Measurements from ENCODE around the gene DOCK2. TPM values are rescaled to one million over a fixed set of nuclear protein-coding genes. Genes with fewer than 3 reads are reported as not detected.

The DOCK2 gene
- total and polyA plus RNA-seq, 2 of the 8 experiments (the other 6 are each of a cell fraction or from before 2014, with no cell fraction given) = 3.9 to 5.7 TPM

- H2BK12ac ChIP-seq (ENCODE audit: low read depth, low read length) = no peak overlapping the region
- WGBS, 2 experiments (ENCODE audit: extremely low coverage in 1 of 2, insufficient coverage in 1 of 2, insufficient read length in 1 of 2, insufficient replicate concordance in 2 of 2, low coverage in 1 of 2, low lambda C conversion rate in 2 of 2, missing lambda C conversion rate in 1 of 2) = 82% methylated on average over 3 of the region's 3 CpGs; no CpG with 5 or more reads in 1 of the 2 experiments
- no peak overlapping the region for H2BK15ac ChIP-seq (ENCODE audit: low read length)
- H3K4me1 ChIP-seq (replicated peaks in 1 of 4; ENCODE audit: control insufficient read depth in 3 of 4, insufficient read depth in 4 of 4, low read length in 3 of 4) = no peaks in the 10 kb centered on the region
- ChIA-PET CTCF (ENCODE audit: partially characterized antibody) (interaction anchor here (1.1 to 4.2 kb wide), 4 partner anchors 13 to 174 kb away, joined by 3 to 11 read pairs (median 6); no protein-coding TSS in a partner anchor), POLR2A (ENCODE audit: partially characterized antibody) (no interaction called here)
- FAIRE-seq (no peak), DNase-seq (ENCODE audit: low read depth in 1 of 2, low spot score in 2 of 2) (no peak)
- no peak overlapping the region for H2BK20ac ChIP-seq (ENCODE audit: low read length)
- no peak overlapping the region for H4K8ac ChIP-seq (ENCODE audit: extremely low read depth, insufficient read depth, low read length)
- no peak overlapping the region for H3K4me2 ChIP-seq (ENCODE audit: insufficient read depth in 1 of 2, low read depth in 2 of 2, low read length in 2 of 2)
- no peaks in the 10 kb centered on the region for H4K20me1 ChIP-seq (replicated peaks in 1 of 2; ENCODE audit: control insufficient read depth in 1 of 2, insufficient read depth in 2 of 2, low read length in 2 of 2)
- H2BK120ac ChIP-seq (replicated peaks; ENCODE audit: low read depth, low read length) = no peak overlapping the region
- H3K23me2 ChIP-seq (ENCODE audit: low read depth, low read length) = no peaks in the 10 kb centered on the region
- H3K4me3 ChIP-seq (ENCODE audit: extremely low read depth in 1 of 4, insufficient read depth in 2 of 4, low read depth in 3 of 4, low read length in 4 of 4) = no peak overlapping the region
- H3K14ac ChIP-seq (ENCODE audit: insufficient read length) = no peak overlapping the region
- H3K9ac ChIP-seq (replicated peaks in 1 of 4; ENCODE audit: extremely low read depth in 1 of 4, low read depth in 3 of 4, low read length in 3 of 4) = no peak overlapping the region
- H3K4ac ChIP-seq (replicated peaks; ENCODE audit: insufficient read length, low read depth, low read length) = no peak overlapping the region
- no peak overlapping the region for H2AK5ac ChIP-seq (ENCODE audit: low read depth, low read length)
- H4K91ac ChIP-seq (replicated peaks; ENCODE audit: insufficient read length, low read length) = no peak overlapping the region
- no peak overlapping the region for H3K27ac ChIP-seq (ENCODE audit: low read depth, low read length)
- no peak overlapping the region for H2BK5ac ChIP-seq (ENCODE audit: low read depth, low read length)
- H3K18ac ChIP-seq (ENCODE audit: extremely low read depth, low read length) = no peak overlapping the region
- H2AFZ ChIP-seq (ENCODE audit: low read length) = no peak overlapping the region
- no peak overlapping the region for H3K23ac ChIP-seq (ENCODE audit: insufficient read length)
- no peaks in the 10 kb centered on the region for H3K9me3 ChIP-seq (ENCODE audit: insufficient read depth in 2 of 2, low read depth in 1 of 2, low read length in 1 of 2)
- no peaks in the 10 kb centered on the region for H3K27me3 ChIP-seq (replicated peaks in 1 of 4; ENCODE audit: control insufficient read depth in 3 of 4, extremely low read depth in 1 of 4, insufficient read depth in 3 of 4, low read length in 3 of 4)
- no peaks in the 10 kb centered on the region for H3K36me3 ChIP-seq (ENCODE audit: control insufficient read depth in 2 of 4, insufficient read depth in 4 of 4, low read length in 3 of 4)
- H3K79me2 ChIP-seq (ENCODE audit: control insufficient read depth in 1 of 2, insufficient read depth in 2 of 2, low read length in 2 of 2) = no peaks in the 10 kb centered on the region
- H3K56ac ChIP-seq (replicated peaks; ENCODE audit: insufficient read length, low read depth, low read length) = no peak overlapping the region
- no peaks in the 10 kb centered on the region for H3K79me1 ChIP-seq (ENCODE audit: low read depth, low read length)
- no peak overlapping the region for H4K5ac ChIP-seq (ENCODE audit: insufficient read length, low read depth, low read length)
- TF ChIP-seq SP1 (IDR thresholded peaks at IDR 0.05; ENCODE audit: low read depth, low read length) (no peak), TAF1 (IDR thresholded peaks at IDR 0.05; ENCODE audit: low read depth, low read length) (no peak), KDM4A (IDR thresholded peaks at IDR 0.05; ENCODE audit: low read depth, low read length, severe bottlenecking) (no peak), ZNF274 (IDR thresholded peaks at IDR 0.05; ENCODE audit: borderline replicate concordance, extremely low read depth, low read length) (no peak), NANOG (IDR thresholded peaks at IDR 0.05; ENCODE audit: insufficient read depth, low read depth, low read length, poor library complexity, severe bottlenecking) (no peak), CTBP2 (IDR thresholded peaks at IDR 0.05; ENCODE audit: borderline replicate concordance, insufficient read depth, insufficient read length, low read length) (no peak), BRCA1 (IDR thresholded peaks at IDR 0.05; ENCODE audit: low read depth, low read length) (no peak), MAFK (IDR thresholded peaks at IDR 0.05; ENCODE audit: low read depth, low read length) (no peak), CREB1 (IDR thresholded peaks at IDR 0.05) (no peak), YY1 (IDR thresholded peaks at IDR 0.05; ENCODE audit: low read depth, low read length) (no peak), SIRT6 (IDR thresholded peaks at IDR 0.05; ENCODE audit: low read length) (no peak)
- TF ChIP-seq, protein P1, sequence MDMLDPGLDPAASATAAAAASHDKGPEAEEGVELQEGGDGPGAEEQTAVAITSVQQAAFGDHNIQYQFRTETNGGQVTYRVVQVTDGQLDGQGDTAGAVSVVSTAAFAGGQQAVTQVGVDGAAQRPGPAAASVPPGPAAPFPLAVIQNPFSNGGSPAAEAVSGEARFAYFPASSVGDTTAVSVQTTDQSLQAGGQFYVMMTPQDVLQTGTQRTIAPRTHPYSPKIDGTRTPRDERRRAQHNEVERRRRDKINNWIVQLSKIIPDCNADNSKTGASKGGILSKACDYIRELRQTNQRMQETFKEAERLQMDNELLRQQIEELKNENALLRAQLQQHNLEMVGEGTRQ (IDR thresholded peaks at IDR 0.05; ENCODE audit: low read length) = no peak
- TF ChIP-seq, protein P2, sequence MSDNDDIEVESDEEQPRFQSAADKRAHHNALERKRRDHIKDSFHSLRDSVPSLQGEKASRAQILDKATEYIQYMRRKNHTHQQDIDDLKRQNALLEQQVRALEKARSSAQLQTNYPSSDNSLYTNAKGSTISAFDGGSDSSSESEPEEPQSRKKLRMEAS (IDR thresholded peaks at IDR 0.05) = no peak
Measured at GRCh38 chr5:170087168-170087817, 450.2 kb downstream of the DOCK2 start.
